Ureter (tissue), 1 donor: ENCODE measurements around the gene ADM5. TPM values are rescaled to one million over a fixed set of nuclear protein-coding genes. Genes with fewer than 3 reads are reported as not detected.
A peak's percentile ranks its signal among the peaks of the same experiment; 100 is the strongest.

ENCODE experiments used
- DNase-seq: peaks from one replicate; pipeline ENCODE4 v3.0.0-alpha.2; 2020; ENCODE audit warnings: low spot score
- total RNA-seq: library from RNA; stranded (reverse); gene quantifications from one replicate; pipeline ENCODE4 v1.2.4, GENCODE V29; 2023
- donor health status: DM: yes; HTN: yes; CAD: no.

Gene ADM5
- total RNA-seq = 4.1 TPM

GRCh38 chr19:49689133-49690078 is at the start of gene ADM5:
TSS of gene ADM5 (plus strand) at chr19:49689594. CDS start at chr19:49689838, 244 bp downstream.
- peak; percentile 49 for DNase-seq

GRCh38 chr19:49640113-49640898 is 49.1 kb upstream of the ADM5 start, which contains the start of gene RRAS:
TSS of gene RRAS (minus strand) at chr19:49640143. CDS start at chr19:49640098, 45 bp downstream.
- DNase-seq = peak; percentile 100

DNA sequence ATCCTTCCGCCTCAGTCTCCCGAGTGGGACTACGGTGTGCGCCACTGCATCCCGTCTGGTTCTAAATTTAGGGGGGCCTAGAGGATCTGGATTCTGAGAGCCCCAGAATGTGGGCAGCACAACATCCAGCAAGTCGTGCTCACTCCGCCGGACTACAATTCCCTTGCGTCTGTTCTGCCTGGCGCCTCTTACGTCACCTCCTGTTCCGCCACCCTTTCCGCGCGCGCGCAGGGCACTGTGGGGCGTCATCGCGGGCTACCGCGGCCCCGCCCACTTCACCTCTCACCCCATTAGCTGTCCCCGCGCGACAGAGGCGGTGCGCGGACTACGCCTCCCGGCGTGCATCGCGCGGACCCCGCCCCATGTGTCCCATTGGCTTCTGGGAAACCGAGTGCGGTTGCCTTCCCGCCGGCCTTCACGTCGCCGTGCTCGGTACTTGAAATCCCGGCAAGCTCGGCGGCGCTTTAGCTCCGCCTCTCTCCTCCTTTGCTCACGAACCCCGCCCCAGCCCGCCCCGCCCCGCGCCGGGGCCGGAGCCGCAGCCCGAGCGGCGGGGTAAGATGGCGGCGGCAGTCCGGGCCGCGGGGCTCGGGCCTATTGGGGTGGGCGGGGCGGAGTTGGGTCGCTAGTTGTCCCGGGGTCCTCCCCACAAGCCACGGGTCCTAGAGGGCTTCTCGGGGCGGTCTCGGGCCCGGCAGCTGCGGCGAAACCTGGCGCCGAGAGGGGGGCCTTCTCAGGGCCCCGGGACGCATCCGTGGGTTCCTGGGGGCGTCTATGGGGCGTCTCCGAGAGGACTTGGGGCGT is 47.5 kb upstream of the ADM5 start, which contains the start of gene SCAF1:
Gene SCAF1 (plus strand): TSS at position 522 of the 804 bp plus-strand sequence. CDS start 2,818 bp downstream, outside the sequence.
- peak; percentile 99 for DNase-seq

- no peak for DNase-seq
Observed at GRCh38 chr19:49642492-49643035, 46.8 kb upstream of the ADM5 start.

- DNase-seq = no peak
Observed at GRCh38 chr19:49643466-49643865, 45.9 kb upstream of the ADM5 start.

GRCh38 chr19:49645592-49645991 is 43.8 kb upstream of the ADM5 start:
- DNase-seq = no peak

DNA sequence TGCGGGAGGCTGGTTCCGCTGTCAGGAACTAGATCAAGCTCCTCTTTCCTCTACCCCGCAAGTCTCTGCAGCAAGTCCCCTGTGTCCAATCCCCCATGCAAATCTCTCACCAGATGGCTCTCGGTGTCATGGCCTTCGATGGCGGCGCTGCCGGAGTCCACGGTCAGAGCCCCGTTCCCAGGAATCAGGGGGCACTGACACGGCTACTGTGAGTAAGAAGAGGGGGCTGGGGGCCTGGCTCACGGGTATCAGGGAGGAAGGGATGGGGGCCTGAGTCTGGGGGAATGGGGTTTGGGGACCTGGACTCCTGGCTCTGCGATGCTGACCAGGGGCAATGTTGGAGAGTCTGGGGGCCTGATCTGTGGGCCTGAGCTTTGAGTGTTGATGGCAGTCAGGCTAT is 43.4 kb upstream of the ADM5 start:
- DNase-seq = no peak

DNA sequence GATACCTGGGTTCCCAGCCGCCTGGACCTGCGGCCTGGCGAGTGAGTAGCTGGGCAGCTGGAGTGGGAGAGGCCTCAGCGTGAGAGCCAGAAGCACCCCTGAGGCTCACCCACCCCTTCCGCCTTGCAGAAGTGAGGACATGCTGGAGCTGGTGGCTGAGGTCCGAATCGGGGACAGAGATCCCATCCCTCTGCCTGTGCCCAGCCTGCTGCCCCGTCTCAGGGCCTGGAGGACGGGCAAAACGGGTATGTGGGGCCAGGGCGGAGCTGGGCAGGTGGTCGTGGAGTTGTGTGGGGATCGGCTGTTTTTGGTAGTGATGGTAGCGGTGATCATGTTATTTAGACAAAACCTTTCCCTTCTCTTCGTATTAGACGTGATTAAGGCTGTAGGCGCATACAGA is 42.8 kb upstream of the ADM5 start:
- no peak for DNase-seq

GRCh38 chr19:49651029-49651819 is 38.2 kb upstream of the ADM5 start:
- no peak for DNase-seq

DNA sequence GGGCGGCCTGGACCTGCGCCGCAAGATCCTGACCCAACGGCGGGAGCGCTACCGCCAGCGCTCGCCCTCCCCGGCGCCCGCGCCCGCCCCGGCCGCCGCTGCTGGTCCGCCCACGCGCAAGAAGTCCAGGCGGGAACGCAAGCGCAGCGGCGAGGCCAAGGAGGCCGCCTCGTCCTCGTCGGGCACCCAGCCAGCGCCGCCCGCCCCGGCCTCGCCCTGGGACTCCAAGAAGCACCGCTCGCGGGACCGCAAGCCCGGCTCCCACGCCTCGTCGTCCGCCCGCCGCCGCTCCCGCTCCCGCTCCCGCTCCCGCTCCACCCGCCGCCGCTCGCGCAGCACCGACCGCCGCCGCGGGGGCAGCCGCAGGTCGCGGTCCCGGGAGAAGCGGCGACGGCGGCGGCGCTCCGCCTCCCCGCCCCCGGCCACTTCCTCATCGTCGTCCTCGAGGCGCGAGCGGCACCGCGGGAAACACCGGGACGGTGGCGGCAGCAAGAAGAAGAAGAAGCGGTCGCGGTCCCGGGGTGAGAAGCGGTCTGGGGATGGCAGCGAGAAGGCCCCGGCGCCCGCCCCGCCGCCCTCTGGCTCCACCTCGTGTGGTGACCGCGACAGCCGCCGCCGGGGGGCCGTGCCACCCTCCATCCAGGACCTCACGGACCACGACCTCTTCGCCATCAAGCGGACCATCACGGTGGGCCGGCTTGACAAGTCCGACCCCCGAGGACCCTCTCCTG is 37.4 kb upstream of the ADM5 start:
- no peak for DNase-seq

GRCh38 chr19:49652551-49653465 is 36.6 kb upstream of the ADM5 start:
- DNase-seq = no peak

DNA sequence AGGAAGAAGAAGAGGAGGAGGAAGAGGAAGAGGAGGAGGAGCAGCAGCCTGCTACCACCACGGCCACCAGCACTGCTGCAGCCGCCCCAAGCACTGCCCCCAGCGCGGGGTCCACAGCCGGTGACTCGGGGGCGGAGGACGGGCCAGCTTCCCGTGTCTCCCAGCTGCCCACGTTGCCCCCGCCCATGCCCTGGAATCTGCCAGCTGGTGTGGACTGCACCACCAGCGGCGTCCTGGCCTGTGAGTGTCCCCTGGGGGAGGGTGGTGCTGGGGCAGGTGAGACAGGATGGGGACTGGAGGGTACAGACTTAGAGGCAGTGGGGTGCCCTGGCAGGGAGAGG is 36.0 kb upstream of the ADM5 start:
- no peak for DNase-seq

DNA sequence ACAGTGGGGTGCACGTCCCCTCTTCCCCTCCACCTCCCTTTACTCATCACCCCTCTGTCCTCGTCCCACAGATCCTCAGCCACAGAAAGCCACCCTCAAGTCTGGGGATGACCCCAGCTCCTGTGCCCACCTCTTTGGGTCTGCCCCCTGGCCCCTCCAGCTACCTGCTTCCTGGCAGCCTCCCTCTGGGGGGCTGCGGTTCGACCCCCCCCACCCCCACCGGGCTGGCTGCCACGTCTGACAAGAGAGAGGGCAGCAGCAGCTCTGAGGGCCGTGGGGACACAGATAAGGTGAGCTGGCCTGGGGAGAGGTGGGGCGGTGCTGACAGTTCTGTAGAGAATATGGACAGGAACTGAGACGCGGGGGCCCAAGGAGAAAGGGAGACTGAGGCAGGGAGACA is 34.8 kb upstream of the ADM5 start:
- DNase-seq = no peak

DNA sequence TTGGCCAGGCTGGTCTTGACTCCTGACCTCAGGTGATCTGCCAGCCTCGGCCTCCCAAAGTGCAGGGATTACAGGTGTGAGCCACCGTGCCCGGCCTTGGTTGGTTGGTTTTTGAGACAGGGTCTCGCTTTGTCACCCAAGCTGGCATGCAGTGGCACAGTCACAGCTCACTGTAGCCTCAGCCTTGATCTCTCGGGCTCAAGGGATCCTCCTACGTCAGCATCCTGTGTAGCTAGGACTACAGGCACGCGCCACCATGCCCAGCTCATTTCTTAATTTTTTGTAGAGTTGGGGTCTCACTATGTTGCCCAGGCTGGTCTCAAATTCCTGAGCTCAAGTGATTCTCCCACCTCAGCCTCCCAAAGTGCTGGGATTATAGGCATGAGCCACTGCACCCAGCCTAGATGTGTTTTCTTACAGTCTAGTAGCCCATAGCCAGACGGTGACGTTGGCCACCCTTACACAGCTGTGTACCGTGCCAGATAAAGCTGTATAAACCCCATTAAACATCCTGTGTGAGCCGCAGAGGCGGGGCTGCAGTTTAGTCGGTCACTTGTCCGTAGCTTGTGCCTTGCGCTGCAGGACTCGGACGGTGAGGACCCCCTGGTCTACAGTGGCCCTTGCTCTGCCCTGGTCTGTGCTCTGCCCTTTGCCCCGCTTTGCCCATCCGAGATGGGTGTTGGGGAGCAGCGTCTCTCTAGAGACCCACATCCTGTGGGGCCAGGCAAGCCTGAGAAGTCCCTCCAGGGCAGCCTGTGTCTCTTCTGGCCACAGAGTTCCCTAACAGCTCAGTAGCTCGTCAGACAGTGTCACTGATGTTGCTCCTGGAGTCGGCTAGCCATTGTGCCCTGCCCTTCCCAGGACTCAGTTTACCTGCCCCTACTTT is 33.6 kb upstream of the ADM5 start:
- no peak for DNase-seq

DNA sequence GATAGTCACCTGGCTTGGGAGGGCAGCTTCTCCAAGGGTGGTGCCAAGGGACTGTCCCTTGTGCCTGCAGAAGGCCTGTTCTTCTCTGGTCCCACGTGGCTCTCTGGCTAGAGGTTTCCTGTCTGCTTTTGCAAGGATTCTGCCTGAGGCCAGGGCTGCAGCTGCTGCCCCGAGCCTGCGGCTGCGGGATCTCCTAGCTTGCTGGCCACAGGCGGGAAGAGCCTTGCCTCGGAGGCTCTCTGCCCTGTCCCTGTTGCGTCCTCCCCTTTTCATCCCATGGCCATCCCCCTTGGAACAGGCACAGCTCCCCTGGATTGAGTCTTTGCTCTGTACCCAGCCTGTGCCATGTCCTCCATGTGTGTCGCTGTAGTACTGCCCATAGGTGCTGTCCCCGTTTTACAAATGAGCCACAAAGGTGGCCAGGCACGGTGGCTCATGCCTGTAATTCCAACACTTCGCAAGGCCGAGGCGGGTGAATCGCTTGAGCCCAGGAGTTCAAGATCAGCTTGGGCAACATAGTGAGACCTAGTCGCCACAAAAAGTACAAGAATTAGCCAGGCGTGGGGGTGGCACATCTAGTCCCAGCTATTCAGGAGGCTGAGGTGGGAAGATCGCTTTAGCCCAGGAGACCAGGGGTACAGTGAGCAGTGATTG is 32.8 kb upstream of the ADM5 start:
- DNase-seq = no peak

- DNase-seq = no peak
Observed at GRCh38 chr19:49657493-49658138, 31.8 kb upstream of the ADM5 start.

DNA sequence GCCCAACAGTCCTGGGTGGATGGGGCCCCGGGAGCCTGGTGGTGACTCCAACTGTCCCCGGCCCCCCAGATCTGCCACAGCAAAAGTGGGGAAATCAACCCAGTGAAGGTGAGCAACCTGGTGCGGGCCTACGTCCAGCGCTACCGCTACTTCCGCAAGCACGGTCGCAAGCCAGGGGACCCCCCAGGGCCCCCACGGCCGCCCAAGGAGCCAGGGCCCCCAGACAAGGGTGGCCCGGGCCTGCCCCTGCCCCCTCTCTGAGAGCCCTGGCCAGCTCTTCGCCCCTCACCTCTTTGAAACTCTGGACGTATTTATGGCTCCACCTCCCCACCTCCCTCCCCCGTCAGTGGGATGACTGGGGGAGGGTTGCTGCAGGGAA is 31.3 kb upstream of the ADM5 start:
- DNase-seq = no peak
